ENCODE data around the gene TECTA. TPM values are rescaled to one million over a fixed set of nuclear protein-coding genes. Genes with fewer than 3 reads are reported as not detected.
"Not testable (repeated sequence)": the region's sequence is repeated elsewhere in the genome, so short reads cannot be mapped to it uniquely, and the experiment has no call there.

The TECTA gene
- total RNA-seq, 1 experiment from 2014 or later = 0.03 TPM

DNA sequence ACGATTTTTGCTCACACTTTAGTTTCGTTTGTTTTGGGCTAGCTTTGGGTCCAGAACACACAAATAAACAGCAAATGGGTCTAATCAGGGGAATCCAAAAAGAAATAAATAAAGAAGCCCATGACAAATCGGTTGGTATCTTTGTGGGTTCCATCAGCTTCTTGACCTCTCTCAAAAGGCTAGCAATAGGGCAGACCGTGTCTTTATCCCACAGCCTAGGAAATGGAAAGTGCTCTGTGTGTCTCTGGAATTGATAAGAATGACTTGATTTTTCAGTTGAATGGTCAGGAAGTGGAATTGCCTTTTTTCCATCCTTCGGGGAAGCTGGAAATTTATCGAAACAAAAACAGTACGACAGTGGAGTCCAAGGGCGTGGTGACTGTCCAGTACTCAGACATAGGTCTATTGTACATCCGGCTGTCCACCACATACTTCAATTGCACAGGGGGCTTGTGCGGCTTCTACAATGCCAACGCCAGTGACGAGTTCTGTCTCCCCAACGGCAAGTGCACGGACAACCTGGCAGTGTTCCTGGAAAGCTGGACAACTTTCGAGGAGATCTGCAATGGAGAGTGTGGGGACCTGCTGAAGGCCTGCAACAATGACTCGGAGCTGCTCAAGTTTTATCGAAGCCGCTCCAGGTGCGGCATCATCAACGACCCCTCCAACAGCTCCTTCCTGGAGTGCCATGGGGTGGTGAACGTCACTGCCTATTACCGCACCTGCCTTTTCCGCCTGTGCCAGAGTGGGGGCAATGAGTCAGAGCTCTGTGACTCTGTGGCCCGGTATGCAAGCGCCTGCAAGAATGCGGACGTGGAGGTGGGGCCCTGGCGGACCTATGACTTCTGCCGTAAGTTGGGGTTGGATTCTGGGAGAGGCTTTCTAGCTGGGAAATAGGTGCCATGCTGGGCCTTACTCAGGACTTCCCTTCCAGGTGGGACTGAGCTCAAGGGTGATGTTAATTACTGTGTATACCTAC lies 28.6 kb downstream of the TECTA start:
- DNase-seq (ENCODE audit: low spot score) = no peak

DNA sequence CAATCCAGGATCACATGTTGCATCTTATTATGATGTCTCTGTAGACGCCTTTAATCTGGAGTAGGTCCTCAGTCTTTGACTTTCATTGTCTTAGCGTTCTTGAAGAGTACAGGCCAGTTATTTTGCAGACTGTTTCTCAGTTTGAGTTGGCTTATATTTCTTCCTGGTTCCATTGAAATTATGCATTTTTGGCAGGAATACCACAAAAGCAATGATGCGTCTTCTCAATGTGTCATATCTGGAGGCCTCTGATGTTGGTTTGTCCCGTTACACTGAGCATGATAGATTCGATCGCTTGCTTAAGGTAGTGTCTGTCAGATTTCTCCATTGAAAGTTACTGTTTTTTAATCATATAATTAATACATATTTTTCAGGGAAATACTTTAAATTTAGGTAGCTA lies 30.6 kb downstream of the TECTA start:
- DNase-seq (ENCODE audit: low spot score) = no peak

DNA sequence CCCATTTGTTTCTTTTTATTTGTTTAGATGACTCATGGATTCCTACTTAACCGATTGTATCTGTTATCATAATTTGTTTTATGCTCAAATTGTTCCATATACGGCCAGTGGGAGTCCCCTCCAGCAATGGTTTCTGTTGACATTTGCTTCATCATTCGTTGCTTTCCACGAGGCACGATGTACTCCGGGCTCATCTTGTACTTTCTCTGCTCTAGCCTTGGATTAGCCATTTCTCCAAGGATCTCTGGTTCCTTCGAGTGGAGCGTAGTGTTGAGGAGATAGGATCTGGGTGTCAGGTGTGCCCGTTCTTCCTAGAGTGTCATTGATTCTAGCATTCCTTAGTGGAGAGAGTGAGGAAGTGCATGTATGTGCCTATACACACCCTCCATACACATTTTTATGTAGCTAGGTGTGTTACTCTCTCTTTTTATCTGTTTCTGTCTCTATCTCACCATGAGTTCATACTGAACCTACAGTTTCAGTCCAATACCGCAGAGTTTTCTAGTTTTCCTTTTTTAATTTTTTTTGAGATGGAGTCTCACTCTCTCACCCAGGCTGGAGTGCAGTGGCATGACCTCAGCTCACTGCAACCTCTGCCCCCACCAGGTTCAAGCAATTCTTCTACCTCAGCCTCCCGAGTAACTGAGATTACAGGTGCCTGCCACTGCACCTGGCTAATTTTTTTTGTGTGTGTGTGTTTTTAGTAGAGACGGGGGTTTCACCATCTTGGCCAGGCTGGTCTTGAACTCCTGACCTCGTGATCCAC lies 31.4 kb downstream of the TECTA start:
- peak; percentile 2 for DNase-seq (ENCODE audit: low spot score)

GRCh38 chr11:121134741-121135312 lies 33.8 kb downstream of the TECTA start:
- DNase-seq (ENCODE audit: low spot score) = no peak

DNA sequence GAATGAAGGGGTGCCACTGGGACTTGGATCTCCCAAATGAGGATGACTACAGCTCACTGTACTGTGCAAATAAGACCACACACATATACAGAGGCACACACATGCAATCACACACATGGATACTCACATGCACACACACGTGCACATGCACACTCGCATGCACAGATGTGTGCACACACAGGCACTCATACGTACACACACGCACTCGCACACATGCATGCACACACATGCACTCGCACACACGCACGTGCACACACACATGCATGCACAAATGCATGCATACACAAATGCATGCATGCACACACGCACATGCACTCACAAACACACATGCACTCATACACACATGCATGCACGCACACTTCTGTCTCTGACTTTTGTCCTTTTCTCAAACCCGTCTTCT lies 36.0 kb downstream of the TECTA start:
- no peak for DNase-seq (ENCODE audit: low spot score)

DNA sequence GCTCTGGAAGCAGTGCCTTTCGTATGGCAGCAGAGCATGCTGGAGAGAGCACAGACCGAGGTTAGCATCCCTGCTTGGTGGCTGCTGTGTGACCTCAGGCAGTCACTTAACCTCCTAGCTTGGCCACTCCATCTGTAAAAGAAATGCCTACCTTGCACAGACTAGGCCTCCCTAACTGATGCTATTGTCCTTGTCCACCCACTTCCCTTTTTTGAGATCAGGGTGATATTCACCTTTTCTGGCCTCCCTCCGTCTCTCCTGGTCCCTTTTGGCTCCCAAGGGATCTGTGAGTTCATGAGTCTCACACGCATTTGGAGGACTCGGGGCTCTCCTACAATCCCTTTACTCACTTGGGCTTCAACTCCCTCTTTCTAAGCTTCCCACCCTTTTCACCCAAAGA lies 37.2 kb downstream of the TECTA start:
- DNase-seq (ENCODE audit: low spot score) = no peak

DNA sequence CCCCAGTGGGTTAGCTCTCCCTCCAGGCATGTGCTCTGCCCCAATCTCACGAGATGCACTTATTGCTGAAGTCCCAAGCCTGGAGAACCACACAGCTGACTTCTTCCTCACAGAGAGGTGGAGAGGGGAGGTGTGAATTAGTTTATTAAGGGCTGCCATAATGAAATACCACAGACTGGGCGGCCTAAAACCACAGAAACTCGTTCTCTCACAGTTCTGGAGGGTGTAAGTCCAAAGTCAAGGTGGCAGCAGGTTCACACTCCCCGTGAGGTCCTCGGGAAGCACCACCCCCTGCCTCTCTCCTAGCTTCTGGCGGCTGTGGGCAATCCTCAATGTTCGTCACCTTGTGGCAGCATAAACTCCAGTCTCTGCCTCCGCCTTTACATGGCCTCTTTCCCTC lies 39.3 kb downstream of the TECTA start:
- no peak for DNase-seq (ENCODE audit: low spot score)

DNA sequence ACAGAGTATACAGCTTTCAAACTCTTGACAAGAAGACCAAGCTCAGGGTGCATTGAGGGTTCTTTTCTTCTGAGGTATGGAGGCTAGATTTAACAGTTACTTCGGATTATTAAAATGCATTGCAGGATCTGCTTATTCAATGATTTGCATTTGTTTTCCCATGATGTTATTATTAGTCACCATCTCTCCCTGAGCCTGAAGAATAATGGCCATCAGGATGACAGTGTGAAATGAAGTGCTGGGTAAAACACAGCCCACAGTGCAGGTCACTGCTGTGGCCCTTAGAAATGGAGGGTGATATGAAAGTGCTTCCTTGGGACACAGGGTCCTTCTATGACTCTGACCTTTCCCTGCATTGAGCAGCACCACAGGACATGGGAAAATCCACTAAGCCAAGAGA lies 40.0 kb downstream of the TECTA start:
- DNase-seq (ENCODE audit: low spot score) = peak; percentile 1

DNA sequence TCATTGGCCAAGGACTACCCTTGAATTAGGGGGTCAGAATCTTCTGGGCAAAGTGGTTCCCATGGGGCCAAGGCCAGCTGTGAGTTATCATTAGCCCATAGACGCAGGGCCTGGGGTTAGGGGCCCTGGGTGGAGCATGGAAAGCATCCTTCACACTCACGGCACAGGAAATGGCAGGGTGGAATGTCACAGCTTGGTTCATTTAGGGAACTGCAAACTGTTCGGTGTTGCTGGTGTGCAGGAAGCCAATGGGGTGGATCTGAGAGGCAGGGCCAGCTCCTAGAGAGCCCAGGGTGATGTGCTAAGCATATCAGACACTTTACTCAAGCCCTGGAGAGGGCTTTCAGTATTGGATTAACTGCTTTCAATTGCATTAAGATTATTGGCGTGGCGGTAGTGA lies 42.9 kb downstream of the TECTA start:
- DNase-seq (ENCODE audit: low spot score) = no peak

DNA sequence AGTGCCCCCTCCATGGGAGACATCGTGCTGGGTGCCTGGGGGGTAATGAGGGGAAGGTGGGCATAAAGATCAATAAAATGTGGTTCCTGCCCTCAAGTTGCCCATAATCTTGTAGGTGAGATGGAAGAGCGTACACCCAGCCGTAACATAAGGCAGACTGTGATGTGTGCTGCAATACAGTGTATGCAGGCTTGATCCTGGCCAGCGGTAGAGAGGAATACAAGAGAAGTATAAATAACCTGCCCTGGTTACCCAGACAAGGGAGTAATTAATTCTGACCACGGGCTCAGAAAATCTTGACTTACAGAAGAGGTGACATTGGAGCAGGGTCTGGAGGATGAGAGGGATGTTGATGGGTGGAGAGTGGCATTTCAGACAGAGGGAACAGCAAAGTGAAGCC lies 43.7 kb downstream of the TECTA start:
- no peak for DNase-seq (ENCODE audit: low spot score)

DNA sequence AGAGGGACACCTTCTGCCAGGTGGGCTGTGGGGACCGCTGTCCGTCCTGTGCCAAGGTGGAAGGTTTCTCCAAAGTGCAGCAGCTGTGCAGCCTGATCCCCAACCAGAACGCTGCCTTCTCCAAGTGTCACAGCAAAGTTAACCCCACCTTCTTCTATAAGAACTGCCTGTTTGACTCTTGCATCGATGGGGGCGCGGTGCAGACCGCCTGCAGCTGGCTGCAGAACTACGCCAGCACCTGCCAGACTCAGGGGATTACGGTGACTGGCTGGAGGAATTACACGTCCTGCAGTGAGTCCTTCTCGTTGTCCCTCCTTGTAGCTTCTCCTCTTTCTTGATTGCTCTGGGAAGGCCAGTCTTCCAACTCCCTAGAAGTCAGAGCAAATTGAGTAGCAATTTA lies 44.8 kb downstream of the TECTA start:
- no peak for DNase-seq (ENCODE audit: low spot score)

DNA sequence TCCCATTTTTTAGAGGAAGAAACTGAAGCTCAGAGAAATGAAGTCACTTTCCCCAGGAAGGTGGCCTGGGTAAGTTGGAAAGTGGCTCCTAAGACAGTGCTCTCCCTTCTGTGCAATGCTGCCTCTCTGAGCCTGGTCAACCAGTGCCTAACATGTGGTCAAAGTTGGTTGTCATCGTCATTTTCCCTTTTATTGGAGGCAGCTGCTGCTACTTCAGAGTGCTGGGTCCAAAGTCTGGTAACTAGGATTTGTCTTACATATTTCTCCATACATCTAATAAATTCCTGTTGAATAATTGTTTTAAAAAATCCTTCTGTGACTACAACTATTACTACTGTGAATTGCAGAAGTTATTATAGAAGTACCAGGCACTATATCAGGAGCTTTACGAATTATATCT lies 48.1 kb downstream of the TECTA start:
- no peak for DNase-seq (ENCODE audit: low spot score)

DNA sequence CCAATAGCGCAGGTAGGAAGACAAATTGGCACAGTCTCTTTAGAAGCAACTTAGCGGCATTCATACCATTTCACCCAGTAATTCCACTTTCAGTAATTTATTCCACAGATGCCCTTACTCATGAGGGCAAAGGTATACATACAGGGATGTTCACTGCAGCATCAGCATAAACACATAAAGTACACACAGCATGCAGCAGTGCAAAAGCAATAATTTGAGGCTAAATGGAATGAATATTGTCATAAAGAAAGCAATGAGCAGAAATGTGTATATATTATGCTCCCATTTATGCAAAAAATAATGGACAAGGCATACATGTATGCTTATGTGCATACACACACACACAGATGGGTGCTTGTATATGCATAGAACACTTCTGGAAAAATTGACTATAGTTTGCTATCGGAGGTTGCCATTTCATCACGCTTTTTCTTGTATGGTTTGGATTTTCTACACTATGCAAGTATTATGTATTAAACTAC lies 50.2 kb downstream of the TECTA start:
- DNase-seq (ENCODE audit: low spot score) = no peak

DNA sequence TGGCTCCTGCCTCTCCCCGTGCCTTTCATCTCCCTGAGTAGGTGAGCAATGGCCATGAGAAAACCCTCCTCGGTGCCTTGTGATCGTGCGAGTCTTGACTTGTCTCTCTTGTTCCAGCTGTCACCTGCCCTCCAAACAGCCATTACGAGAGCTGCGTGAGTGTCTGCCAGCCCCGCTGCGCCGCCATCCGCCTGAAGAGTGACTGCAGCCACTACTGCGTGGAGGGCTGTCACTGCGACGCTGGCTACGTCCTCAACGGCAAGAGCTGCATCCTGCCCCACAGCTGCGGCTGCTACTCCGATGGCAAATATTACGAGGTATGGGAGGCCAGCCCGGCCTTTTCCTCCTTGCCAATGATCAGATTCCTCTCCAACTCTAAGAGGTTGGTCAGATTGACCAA lies 51.7 kb downstream of the TECTA start:
- no peak for DNase-seq (ENCODE audit: low spot score)

- DNase-seq (ENCODE audit: low spot score) = no peak
Observed at GRCh38 chr11:121153472-121153871, 52.4 kb downstream of the TECTA start.

GRCh38 chr11:121154486-121155314 lies 53.7 kb downstream of the TECTA start:
- DNase-seq (ENCODE audit: low spot score) = no peak

GRCh38 chr11:121157756-121158155 lies 56.7 kb downstream of the TECTA start:
- DNase-seq (ENCODE audit: low spot score) = no peak

GRCh38 chr11:121159741-121160140 lies 58.7 kb downstream of the TECTA start:
- DNase-seq (ENCODE audit: low spot score) = no peak

GRCh38 chr11:121161349-121161917 lies 60.4 kb downstream of the TECTA start:
- no peak for DNase-seq (ENCODE audit: low spot score)

DNA sequence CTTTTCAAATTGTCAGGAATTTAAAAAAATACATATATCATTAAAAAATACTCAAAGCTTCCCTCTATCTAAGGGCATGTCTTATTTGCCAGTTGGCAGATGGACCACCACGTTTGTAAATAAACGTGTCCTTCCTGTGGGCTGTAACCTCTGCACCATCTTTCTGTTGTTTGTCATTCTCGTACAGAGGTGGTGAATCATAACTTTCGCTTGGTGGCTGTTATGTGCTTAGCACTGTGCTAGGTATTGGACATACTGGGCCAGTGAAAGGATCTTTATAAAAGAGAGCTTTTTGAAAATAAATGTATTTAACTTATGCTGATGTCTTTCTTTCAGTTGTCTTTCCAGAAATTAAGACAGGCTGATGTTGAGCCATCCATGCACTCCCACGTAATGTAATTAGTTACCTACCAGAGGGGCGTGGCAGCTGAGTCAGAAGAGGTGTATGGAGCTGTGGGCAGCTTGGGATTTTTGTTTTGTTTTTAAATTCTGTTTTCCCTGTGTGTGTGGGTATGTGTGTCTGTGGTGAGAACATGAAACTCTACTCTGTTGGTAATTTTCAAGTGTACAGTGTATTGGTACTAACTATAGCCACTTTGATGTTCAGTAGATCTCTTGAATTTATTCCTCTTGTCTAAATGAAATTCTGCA lies 62.7 kb downstream of the TECTA start:
- DNase-seq (ENCODE audit: low spot score) = no peak

GRCh38 chr11:121177629-121178028 lies 76.6 kb downstream of the TECTA start:
- not testable (repeated sequence) for DNase-seq (ENCODE audit: low spot score)

All from A172 (cell line).